Heart right ventricle (tissue), 16 donors: Measurements from ENCODE around the gene CTU2. TPM values are rescaled to one million over a fixed set of nuclear protein-coding genes. Genes with fewer than 3 reads are reported as not detected.

ENCODE experiments used
- ATAC-seq, 8 donors: fragments of 200-7000 bp; cut with Tn5 transposase; one replicate each; pipeline ENCODE4 v1.9.1; 2020; ENCODE audit warnings: mild to moderate bottlenecking in 8 of 8, moderate library complexity in 8 of 8, moderate number of reproducible peaks in 1 of 8
- DNase-seq, 2 donors: peaks; one replicate each; pipeline ENCODE4 v3.0.0-alpha.2; 2020
- H3K27ac ChIP-seq, 10 donors: fragments of 200-600 bp; sonication (generic) in 2 of 10; one replicate each; pipeline versions ENCODE4 v1.5.0 to v1.8.0; 2020 to 2022; ENCODE audit warnings: mild to moderate bottlenecking in 3 of 10
- H3K27me3 ChIP-seq, 7 donors: fragments of 200-600 bp; one replicate each; pipeline ENCODE4 v1.8.0; 2021 to 2022; ENCODE audit warnings: mild to moderate bottlenecking in 2 of 7
- H3K36me3 ChIP-seq, 9 donors: fragments of 200-600 bp; sonication (generic) in 1 of 9; one replicate each; pipeline versions ENCODE4 v1.5.0 to v1.8.0; 2020 to 2022; ENCODE audit warnings: mild to moderate bottlenecking in 2 of 9
- H3K4me1 ChIP-seq, 9 donors: fragments of 200-600 bp; sonication (generic) in 1 of 9; one replicate each; pipeline versions ENCODE4 v1.5.0 to v1.8.0; 2020 to 2022; ENCODE audit warnings: mild to moderate bottlenecking in 4 of 9
- H3K4me3 ChIP-seq, 10 donors: fragments of 200-600 bp; sonication (generic) in 2 of 10; one replicate each; pipeline versions ENCODE4 v1.5.0 to v1.8.0; 2020 to 2022; ENCODE audit warnings: mild to moderate bottlenecking in 7 of 10, moderate library complexity in 2 of 10
- H3K9me3 ChIP-seq, 11 donors: fragments of 200-600 bp in 10 of 11; sonication (generic) in 2 of 11; one replicate each; pipeline versions ENCODE4 v1.5.0 to v1.8.0; 2013 to 2022; ENCODE audit warnings: mild to moderate bottlenecking in 2 of 11, control low read depth in 1 of 11, moderate library complexity in 1 of 11
- CTCF ChIP-seq, 9 donors: fragments of 200-600 bp; sonication (generic) in 2 of 9; IDR thresholded peaks; one replicate each; pipeline versions ENCODE4 v1.5.0 to v1.8.0; 2021 to 2022; ENCODE audit warnings: antibody characterized with exemption in 9 of 9, mild to moderate bottlenecking in 5 of 9, moderate library complexity in 1 of 9
- WGBS, 2 donors: extraction: QIAGEN DNeasy Blood & Tissue Kit; methylation state at CpG; one replicate each; pipeline ENCODE4 v1.1.7; 2013; ENCODE audit warnings: inconsistent platforms in 1 of 2; 5-methylcytosine and 5-hydroxymethylcytosine counted together
- intact Hi-C, 10 donors: fragments of 100-400 bp; cut with DNase I; formaldehyde crosslinking; loops; one replicate each; pipeline versions ENCODE4 v1.11.1 to v1.14.2; 2022
- polyA plus RNA-seq, 2 donors: library from polyadenylated mRNA; stranded (reverse); fragments of 200-250 nt; gene quantifications; one replicate each; pipeline ENCODE4 v1.2.3, GENCODE V29; 2013
- total RNA-seq, 10 donors: library from RNA; stranded (reverse); fragmentation: NEBNext Ultra II Directional in 3 of 10; extraction: Animal tissue kit (Norgen Biotek cat#: 25700) in 3 of 10; gene quantifications; one replicate each; pipeline versions ENCODE4 v1.2.1 to v1.2.4, GENCODE V29; 2021 to 2023
- donor health status: Arrhythmogenic right ventricular cardiomyopathy.
- donor health status: ischemic (EF 13 %, LVEDD 7.1; RV severe dilation, severe dysfunction).
- donor health status: healthy with polysubstance abuse.
- donor health status: DM: no; HTN: yes; CAD: no.
- donor health status: DM: no; HTN: no; CAD: no.
- donor health status: ischemic (EF 25% LVEDD 6.9; RV normal size, moderate dysfunction).
- donor health status: ischemic (EF 25% LVEDD 5.7; RV mildly dilated, moderate dysfunction).
- donor health status: healthy.
- donor health status: DM: yes; HTN: yes; CAD: no.
- donor health status: Ischemic cardiomyopathy.
- donor health status: ischemic (EF 35%, LVEDD 5.7; RV mildly dilated, moderate dysfunction).
- donor health status: nonischemic (EF 11% LVEDD 7.7; RV severe dilation, severe dysfunction).
- donor health status: DM: yes; HTN: yes; CAD: no.
- donor health status: PGD.
- donor health status: ischemic (EF 29% LVEDD 5.4; RV normal size, mild dysfunction).
- donor health status: nonischemic (EF 23%, LVEDD 6.1; RV moderate dilation, normal function).

CTU2 gene
- total and polyA plus RNA-seq, 12 donors: 11.8 to 22.6 (median 14.4) TPM

GRCh38 chr16:88732961-88733294, 26.6 kb downstream of the CTU2 start:
- no peak overlapping the region for H3K27ac ChIP-seq
- WGBS, 2 donors: 87 to 88% methylated on average over 13 of the region's 13 CpGs
- no peak for ATAC-seq
- H3K4me1 ChIP-seq: peaks cover 0 to 12% (median 4%) of the 10 kb centered on the region in 9 donors
- H3K9me3 ChIP-seq: no peaks in the 10 kb centered on the region
- intact Hi-C loops: loop anchor here in 1 of 10 donors (10.0 kb wide), 1 partner anchor 482 kb away; the partner anchor contains the start of gene ZNF778
- H3K4me3 ChIP-seq: no peak overlapping the region
- no peaks in the 10 kb centered on the region for H3K27me3 ChIP-seq
- TF ChIP-seq CTCF (IDR thresholded peaks at IDR 0.05): no peak
- peaks cover 0 to 73% (median 0%) of the 10 kb centered on the region in 9 donors for H3K36me3 ChIP-seq
- no peak for DNase-seq

- Histone ChIP-seq H3K36me3 (peaks cover 0 to 79% (median 0%) of the 10 kb centered on the region in 9 donors), H3K4me3 (no peak overlapping the region), H3K27me3 (no peaks in the 10 kb centered on the region), H3K4me1 (peaks cover 0 to 10% (median 4%) of the 10 kb centered on the region in 9 donors), H3K27ac (no peak overlapping the region), H3K9me3 (no peaks in the 10 kb centered on the region)
- no peak for ATAC-seq
- TF ChIP-seq CTCF (IDR thresholded peaks at IDR 0.05): no peak
- no peak for DNase-seq
- WGBS, 2 donors: 94% methylated on average over 25 to 27 of the region's 27 CpGs
- intact Hi-C loops: loop anchor here in 1 of 10 donors (10.0 kb wide), 1 partner anchor 481 kb away; the partner anchor contains the start of gene ZNF778
These were observed 27.5 kb downstream of the CTU2 start for GRCh38 chr16:88733630-88734360.

GRCh38 chr16:88734361-88734728, 28.0 kb downstream of the CTU2 start:
- DNase-seq (no peak), ATAC-seq (no peak)
- H3K4me3 ChIP-seq: no peak overlapping the region
- intact Hi-C loops: loop anchor here in 1 of 10 donors (10.0 kb wide), 1 partner anchor 480 kb away; the partner anchor contains the start of gene ZNF778
- H3K4me1 ChIP-seq: peaks cover 0 to 10% (median 4%) of the 10 kb centered on the region in 9 donors
- no peak for TF ChIP-seq CTCF (IDR thresholded peaks at IDR 0.05)
- H3K27me3 ChIP-seq: no peaks in the 10 kb centered on the region
- 93 to 94% methylated on average over 23 of the region's 23 CpGs for WGBS, 2 donors
- H3K9me3 ChIP-seq: no peaks in the 10 kb centered on the region
- H3K36me3 ChIP-seq: peaks cover 0 to 79% (median 0%) of the 10 kb centered on the region in 9 donors
- no peak overlapping the region for H3K27ac ChIP-seq

- Histone ChIP-seq H3K27ac (no peak overlapping the region), H3K4me1 (peaks cover 0 to 10% (median 4%) of the 10 kb centered on the region in 9 donors), H3K4me3 (no peak overlapping the region), H3K27me3 (no peaks in the 10 kb centered on the region), H3K36me3 (peaks cover 0 to 82% (median 0%) of the 10 kb centered on the region in 9 donors), H3K9me3 (no peaks in the 10 kb centered on the region)
- TF ChIP-seq CTCF (IDR thresholded peaks at IDR 0.05): no peak
- intact Hi-C loops: loop anchor here in 5 of 10 donors (5.0 to 10.0 kb wide), 3 partner anchors 432 to 482 kb away; partner anchors contain the start of gene ZNF778 (in 3 of the 5)
- ATAC-seq (no peak), DNase-seq (no peak)
- WGBS, 2 donors: 94 to 95% methylated on average over 16 of the region's 16 CpGs
These were observed 28.8 kb downstream of the CTU2 start for GRCh38 chr16:88735121-88735520.
